Esophagus muscularis mucosa (tissue), 4 donors: ENCODE measurements around the gene WNT7B. TPM values are rescaled to one million over a fixed set of nuclear protein-coding genes. Genes with fewer than 3 reads are reported as not detected.

Experiments used
- DNase-seq: peaks from one replicate; pipeline ENCODE4 v3.0.0-alpha.2; 2017; ENCODE audit errors: extremely low spot score
- H3K27ac ChIP-seq, 4 donors: fragments of 200-600 bp; sonication (generic); replicated peaks in 1 of 4; 1 replicate in 3 of 4; 2 replicates in 1 of 4; pipeline ENCODE4 v1.5.1; 2016 to 2019; ENCODE audit warnings: mild to moderate bottlenecking in 1 of 4
- H3K27me3 ChIP-seq, 4 donors: fragments of 200-600 bp; sonication (generic); one replicate each; pipeline versions ENCODE4 v1.5.1 to v1.6.0; 2016 to 2019
- H3K36me3 ChIP-seq, 4 donors: fragments of 200-600 bp; sonication (generic); one replicate each; pipeline ENCODE4 v1.5.1; 2016 to 2019
- H3K4me1 ChIP-seq, 4 donors: fragments of 200-600 bp; sonication (generic); one replicate each; pipeline ENCODE4 v1.5.1; 2016 to 2019
- H3K4me3 ChIP-seq, 4 donors: fragments of 200-600 bp; sonication (generic); 1 replicate in 2 of 4; 2 replicates in 2 of 4; pipeline ENCODE4 v1.5.1; 2016 to 2019; ENCODE audit warnings: mild to moderate bottlenecking in 4 of 4, moderate library complexity in 1 of 4
- H3K9me3 ChIP-seq, 4 donors: fragments of 200-600 bp; sonication (generic); 1 replicate in 3 of 4; 2 replicates in 1 of 4; pipeline ENCODE4 v1.5.1; 2016 to 2019
- CTCF ChIP-seq, 3 experiments: fragments of 200-600 bp in 2 of 3; fragments of 450-650 bp in 1 of 3; sonication (generic) in 2 of 3; IDR thresholded peaks; one replicate each; pipeline ENCODE4 v1.5.1; 2017 to 2019; ENCODE audit warnings: antibody characterized with exemption in 3 of 3, mild to moderate bottlenecking in 2 of 3, moderate library complexity in 1 of 3
- EP300 ChIP-seq: sonication (generic); formaldehyde crosslinking; IDR thresholded peaks from one replicate; pipeline ENCODE4 v1.6.1; 2017; ENCODE audit warnings: antibody characterized with exemption
- POLR2A ChIP-seq: fragments of 450-650 bp; IDR thresholded peaks from one replicate; pipeline ENCODE4 v1.6.1; 2017; ENCODE audit warnings: antibody characterized with exemption, moderate library complexity, mild to moderate bottlenecking, low read depth
- POLR2AphosphoS5 ChIP-seq, 2 donors: sonication (generic); formaldehyde crosslinking; IDR thresholded peaks; one replicate each; pipeline ENCODE4 v1.6.1; 2017; ENCODE audit warnings: antibody characterized with exemption in 2 of 2
- WGBS: methylation state at CpG from one replicate; pipeline ENCODE4 v1.1.5; 2018; 5-methylcytosine and 5-hydroxymethylcytosine counted together
- intact Hi-C: fragments of 100-400 bp; cut with DNase I; formaldehyde crosslinking; loops from one replicate; pipeline ENCODE4 v1.15.1; 2023
- total RNA-seq, 4 donors: library from RNA; depleted of rRNA; stranded (reverse); fragments of >200 nt; gene quantifications; one replicate each; pipeline versions ENCODE4 v1.1.0 to v1.2.1, GENCODE V29; 2016

WNT7B gene
- total RNA-seq, 4 donors from 2014 or later: not detected

GRCh38 chr22:45883811-45884170, 93.2 kb downstream of the WNT7B start:
- DNase-seq: no peak
- WGBS: 92% methylated on average over 8 of the region's 8 CpGs
- intact Hi-C loops: no loop called here
- H3K36me3 ChIP-seq: no peaks in the 10 kb centered on the region
- peaks cover 10 to 18% (median 14%) of the 10 kb centered on the region in 4 donors for H3K4me1 ChIP-seq
- H3K27me3 ChIP-seq: peaks cover 0 to 95% (median 4%) of the 10 kb centered on the region in 4 donors
- H3K9me3 ChIP-seq: no peaks in the 10 kb centered on the region
- no peak overlapping the region for H3K4me3 ChIP-seq
- TF ChIP-seq CTCF (IDR thresholded peaks at IDR 0.05): no peak
- no peak for TF ChIP-seq POLR2AphosphoS5 (IDR thresholded peaks at IDR 0.05)
- no peak for TF ChIP-seq EP300
- no peak for TF ChIP-seq POLR2A
- H3K27ac ChIP-seq: no peak overlapping the region

- intact Hi-C loops: no loop called here
- Histone ChIP-seq H3K27me3 (peaks cover 0 to 95% (median 4%) of the 10 kb centered on the region in 4 donors), H3K9me3 (no peaks in the 10 kb centered on the region), H3K27ac (no peak overlapping the region), H3K36me3 (no peaks in the 10 kb centered on the region), H3K4me1 (peaks cover 10 to 18% (median 14%) of the 10 kb centered on the region in 4 donors), H3K4me3 (no peak overlapping the region)
- TF ChIP-seq CTCF (IDR thresholded peaks at IDR 0.05) (no peak), EP300 (no peak), POLR2A (no peak), POLR2AphosphoS5 (IDR thresholded peaks at IDR 0.05) (no peak)
- WGBS: 84% methylated on average over 23 of the region's 32 CpGs
- DNase-seq: no peak
These were observed 93.8 kb downstream of the WNT7B start for GRCh38 chr22:45882881-45883810.

GRCh38 chr22:45881524-45881875, 95.5 kb downstream of the WNT7B start:
- Histone ChIP-seq H3K27me3 (peaks cover 0 to 100% (median 4%) of the 10 kb centered on the region in 4 donors), H3K36me3 (no peaks in the 10 kb centered on the region), H3K4me1 (peaks cover 10 to 18% (median 14%) of the 10 kb centered on the region in 4 donors), H3K27ac (no peak overlapping the region), H3K9me3 (no peaks in the 10 kb centered on the region), H3K4me3 (no peak overlapping the region)
- TF ChIP-seq CTCF (IDR thresholded peaks at IDR 0.05): no peak
- TF ChIP-seq POLR2AphosphoS5 (IDR thresholded peaks at IDR 0.05): no peak
- no peak for TF ChIP-seq POLR2A
- TF ChIP-seq EP300: no peak
- no peak for DNase-seq
- intact Hi-C loops: no loop called here
- WGBS: 97% methylated on average over 6 of the region's 8 CpGs

GRCh38 chr22:45880716-45881523, 96.0 kb downstream of the WNT7B start:
- Histone ChIP-seq H3K27ac (no peak overlapping the region), H3K36me3 (no peaks in the 10 kb centered on the region), H3K4me1 (peaks cover 10 to 18% (median 14%) of the 10 kb centered on the region in 4 donors), H3K27me3 (peaks cover 0 to 100% (median 4%) of the 10 kb centered on the region in 4 donors), H3K9me3 (no peaks in the 10 kb centered on the region), H3K4me3 (peak overlapping the region in 2 of 4 donors; percentile 24)
- no peak for DNase-seq
- 26% methylated on average over 22 of the region's 49 CpGs for WGBS
- TF ChIP-seq POLR2AphosphoS5 (IDR thresholded peaks at IDR 0.05) (no peak), EP300 (no peak), POLR2A (no peak), CTCF (IDR thresholded peaks at IDR 0.05) (no peak)
- intact Hi-C loops: no loop called here
